ENCODE measurements around the gene MROH2A. TPM values are rescaled to one million over a fixed set of nuclear protein-coding genes. Genes with fewer than 3 reads are reported as not detected.

MROH2A gene
- total and polyA plus RNA-seq, 11 donors: 0.75 TPM; not detected in 10

DNA sequence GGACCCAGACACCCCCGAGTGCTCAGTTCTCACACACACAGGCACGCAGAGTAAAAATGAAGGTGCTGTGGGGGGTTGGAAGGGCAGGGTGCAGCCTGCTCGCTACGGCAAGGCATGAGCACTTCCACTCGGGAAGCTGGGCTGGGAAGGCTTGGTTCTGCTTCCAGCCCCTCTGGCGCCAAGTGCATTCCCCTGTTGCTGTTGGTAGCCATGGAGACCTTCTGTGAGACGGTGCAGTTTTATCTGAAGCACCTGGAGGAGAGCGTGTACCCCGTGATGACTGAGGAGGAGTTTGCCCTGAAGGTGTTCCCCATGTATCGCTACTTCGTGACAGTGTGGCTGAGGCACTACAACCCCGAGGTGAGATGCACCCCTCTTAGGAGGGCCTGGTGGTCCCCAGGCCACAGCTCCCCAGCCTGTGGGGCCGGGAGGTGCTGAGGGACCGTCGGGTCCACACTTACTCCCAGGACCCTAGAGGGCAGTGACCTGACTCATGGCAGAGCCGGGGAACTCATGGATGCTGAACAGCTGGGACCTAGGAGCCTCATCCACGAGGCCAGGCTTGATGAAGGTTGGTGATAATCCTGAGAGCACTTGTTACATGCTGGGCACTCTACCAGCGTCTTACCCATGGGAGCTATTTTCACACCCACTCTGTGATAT, 15.5 kb downstream of the MROH2A start:
- H3K4me1 ChIP-seq: no peaks in the 10 kb centered on the region
- WGBS, 4 donors: 67 to 74% (median 72%) methylated on average over 15 to 18 of the region's 18 CpGs
- intact Hi-C loops (cut with DNase I): no loop called here

DNA sequence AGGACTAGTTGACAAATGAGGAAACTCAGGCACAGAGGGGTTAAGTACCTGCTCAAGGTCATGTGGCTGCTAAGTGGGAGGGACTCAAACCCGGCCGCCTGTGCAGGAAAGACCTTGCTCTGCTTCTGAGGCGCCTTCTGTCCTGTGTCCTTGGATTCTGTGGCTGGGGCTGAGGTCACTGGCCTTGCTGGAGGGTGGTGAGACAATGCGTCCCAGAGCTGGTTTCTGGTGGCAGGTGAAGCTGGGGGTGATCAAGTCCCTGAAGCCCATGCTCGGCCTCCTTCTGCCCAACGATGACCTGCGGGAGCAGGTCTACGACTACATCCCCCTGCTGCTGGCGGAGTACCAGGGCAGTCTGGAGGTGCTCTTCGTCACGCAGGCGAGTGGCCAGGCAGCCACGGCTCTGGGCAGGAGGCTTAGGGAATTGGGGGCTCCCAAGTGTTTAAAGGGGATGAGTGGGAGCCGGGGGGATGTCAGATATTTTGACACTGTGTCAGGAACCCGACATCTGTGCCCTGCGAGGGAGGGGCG, 16.1 kb downstream of the MROH2A start:
- intact Hi-C loops (cut with DNase I): no loop called here
- no peak for ATAC-seq
- DNase-seq: no peak
- Histone ChIP-seq H3K9me3 (no peaks in the 10 kb centered on the region), H3K4me1 (no peaks in the 10 kb centered on the region), H3K36me3 (no peaks in the 10 kb centered on the region), H3K27me3 (no peaks in the 10 kb centered on the region), H3K27ac (no peak overlapping the region), H3K4me3 (no peak overlapping the region)
- WGBS, 4 donors: 73 to 88% (median 76%) methylated on average over 15 to 17 of the region's 17 CpGs
- TF ChIP-seq POLR2A (IDR thresholded peaks at IDR 0.05): no peak
- TF ChIP-seq, protein P1, sequence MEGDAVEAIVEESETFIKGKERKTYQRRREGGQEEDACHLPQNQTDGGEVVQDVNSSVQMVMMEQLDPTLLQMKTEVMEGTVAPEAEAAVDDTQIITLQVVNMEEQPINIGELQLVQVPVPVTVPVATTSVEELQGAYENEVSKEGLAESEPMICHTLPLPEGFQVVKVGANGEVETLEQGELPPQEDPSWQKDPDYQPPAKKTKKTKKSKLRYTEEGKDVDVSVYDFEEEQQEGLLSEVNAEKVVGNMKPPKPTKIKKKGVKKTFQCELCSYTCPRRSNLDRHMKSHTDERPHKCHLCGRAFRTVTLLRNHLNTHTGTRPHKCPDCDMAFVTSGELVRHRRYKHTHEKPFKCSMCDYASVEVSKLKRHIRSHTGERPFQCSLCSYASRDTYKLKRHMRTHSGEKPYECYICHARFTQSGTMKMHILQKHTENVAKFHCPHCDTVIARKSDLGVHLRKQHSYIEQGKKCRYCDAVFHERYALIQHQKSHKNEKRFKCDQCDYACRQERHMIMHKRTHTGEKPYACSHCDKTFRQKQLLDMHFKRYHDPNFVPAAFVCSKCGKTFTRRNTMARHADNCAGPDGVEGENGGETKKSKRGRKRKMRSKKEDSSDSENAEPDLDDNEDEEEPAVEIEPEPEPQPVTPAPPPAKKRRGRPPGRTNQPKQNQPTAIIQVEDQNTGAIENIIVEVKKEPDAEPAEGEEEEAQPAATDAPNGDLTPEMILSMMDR (IDR thresholded peaks at IDR 0.05): no peak

More for the DNA sequence above, 15.5 kb downstream of the MROH2A start:
- H3K27me3 ChIP-seq: no peaks in the 10 kb centered on the region
- no peak overlapping the region for H3K4me3 ChIP-seq
- H3K36me3 ChIP-seq: no peaks in the 10 kb centered on the region
- no peak for ATAC-seq
- no peak for DNase-seq
- no peak overlapping the region for H3K27ac ChIP-seq
- H3K9me3 ChIP-seq: no peaks in the 10 kb centered on the region
- TF ChIP-seq, protein P1 (IDR thresholded peaks at IDR 0.05): no peak
- TF ChIP-seq POLR2A (IDR thresholded peaks at IDR 0.05): no peak

DNA sequence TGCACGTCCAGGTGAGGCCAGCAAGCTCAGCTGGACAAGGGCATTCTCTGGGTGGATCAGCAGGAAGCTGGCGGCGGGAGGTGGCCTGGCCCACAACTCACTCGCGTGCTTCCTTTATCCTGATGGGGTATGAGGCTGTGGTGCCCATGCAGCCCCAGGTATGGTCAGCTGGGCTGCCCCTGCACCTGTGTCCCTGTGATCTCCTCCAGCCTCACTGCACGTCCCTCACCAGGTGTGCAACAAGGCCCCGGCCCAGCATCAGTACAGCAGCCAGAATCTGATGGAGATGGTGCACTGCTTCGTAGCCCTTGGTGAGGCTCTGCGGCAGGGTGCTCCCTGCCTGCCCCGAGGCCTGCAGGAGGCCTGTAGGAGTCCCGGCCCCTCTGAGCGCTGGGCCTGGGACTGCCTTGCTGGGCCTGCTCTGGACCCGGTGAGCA, 17.6 kb downstream of the MROH2A start:
- TF ChIP-seq, protein P1 (IDR thresholded peaks at IDR 0.05): no peak
- no peak for TF ChIP-seq POLR2A (IDR thresholded peaks at IDR 0.05)
- no peaks in the 10 kb centered on the region for H3K4me1 ChIP-seq
- DNase-seq: no peak
- intact Hi-C loops (cut with DNase I): no loop called here
- no peak overlapping the region for H3K4me3 ChIP-seq
- H3K9me3 ChIP-seq: no peaks in the 10 kb centered on the region
- no peaks in the 10 kb centered on the region for H3K27me3 ChIP-seq
- 80 to 91% (median 91%) methylated on average over 1 to 13 of the region's 13 CpGs for WGBS, 4 donors
- H3K36me3 ChIP-seq: no peaks in the 10 kb centered on the region
- no peak overlapping the region for H3K27ac ChIP-seq
- no peak for ATAC-seq

DNA sequence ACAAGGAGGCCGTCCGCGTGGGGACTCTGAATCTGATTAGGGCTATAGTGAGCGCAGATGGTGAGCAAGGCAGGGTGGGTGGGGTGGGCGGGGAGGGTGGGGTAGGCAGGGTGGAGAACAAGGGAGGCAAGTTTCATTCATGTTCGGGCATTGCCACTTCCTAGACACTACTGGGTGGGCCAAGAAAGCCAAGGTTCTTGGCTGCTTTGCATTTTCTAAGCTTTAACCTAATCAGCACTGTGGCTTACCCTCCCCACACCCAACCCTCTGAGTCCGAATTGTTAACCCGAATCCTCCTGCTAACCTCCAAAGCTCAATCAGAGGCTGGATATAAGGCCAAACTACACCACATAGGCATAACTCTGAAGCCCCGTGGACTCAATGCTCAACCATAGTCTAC, 18.1 kb downstream of the MROH2A start:
- Histone ChIP-seq H3K4me3 (no peak overlapping the region), H3K27me3 (no peaks in the 10 kb centered on the region), H3K27ac (no peak overlapping the region), H3K9me3 (no peaks in the 10 kb centered on the region), H3K4me1 (no peaks in the 10 kb centered on the region), H3K36me3 (no peaks in the 10 kb centered on the region)
- TF ChIP-seq, protein P1 (IDR thresholded peaks at IDR 0.05): no peak
- TF ChIP-seq POLR2A (IDR thresholded peaks at IDR 0.05): no peak
- no peak for DNase-seq
- intact Hi-C loops (cut with DNase I): no loop called here
- WGBS, 4 donors: 84 to 88% (median 85%) methylated on average over 9 of the region's 9 CpGs
- no peak for ATAC-seq

Measured in heart left ventricle (tissue), 16 donors.